ENCODE results near the gene TOLLIP. TPM values are rescaled to one million over a fixed set of nuclear protein-coding genes. Genes with fewer than 3 reads are reported as not detected.

Gene TOLLIP
- total RNA-seq, 2 donors from 2014 or later = 72.8 to 161 TPM

GRCh38 chr11:1310318-1310687, 871 bp upstream of the TOLLIP start:
- no peak for TF ChIP-seq POLR2AphosphoS5 (IDR thresholded peaks at IDR 0.05)
- no peak for TF ChIP-seq POLR2A (IDR thresholded peaks at IDR 0.05)
- TF ChIP-seq, protein P1, sequence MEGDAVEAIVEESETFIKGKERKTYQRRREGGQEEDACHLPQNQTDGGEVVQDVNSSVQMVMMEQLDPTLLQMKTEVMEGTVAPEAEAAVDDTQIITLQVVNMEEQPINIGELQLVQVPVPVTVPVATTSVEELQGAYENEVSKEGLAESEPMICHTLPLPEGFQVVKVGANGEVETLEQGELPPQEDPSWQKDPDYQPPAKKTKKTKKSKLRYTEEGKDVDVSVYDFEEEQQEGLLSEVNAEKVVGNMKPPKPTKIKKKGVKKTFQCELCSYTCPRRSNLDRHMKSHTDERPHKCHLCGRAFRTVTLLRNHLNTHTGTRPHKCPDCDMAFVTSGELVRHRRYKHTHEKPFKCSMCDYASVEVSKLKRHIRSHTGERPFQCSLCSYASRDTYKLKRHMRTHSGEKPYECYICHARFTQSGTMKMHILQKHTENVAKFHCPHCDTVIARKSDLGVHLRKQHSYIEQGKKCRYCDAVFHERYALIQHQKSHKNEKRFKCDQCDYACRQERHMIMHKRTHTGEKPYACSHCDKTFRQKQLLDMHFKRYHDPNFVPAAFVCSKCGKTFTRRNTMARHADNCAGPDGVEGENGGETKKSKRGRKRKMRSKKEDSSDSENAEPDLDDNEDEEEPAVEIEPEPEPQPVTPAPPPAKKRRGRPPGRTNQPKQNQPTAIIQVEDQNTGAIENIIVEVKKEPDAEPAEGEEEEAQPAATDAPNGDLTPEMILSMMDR (IDR thresholded peaks at IDR 0.05) = no peak
- Histone ChIP-seq H3K27ac (peak overlapping the region; percentile 91 to 94), H3K27me3 (replicated peaks; ENCODE audit: insufficient read depth) (no peaks in the 10 kb centered on the region), H3K9me3 (no peaks in the 10 kb centered on the region), H3K4me3 (peak overlapping the region; percentile 85 to 91), H3K4me1 (replicated peaks) (peaks cover 16% of the 10 kb centered on the region), H3K36me3 (no peaks in the 10 kb centered on the region)
- 42% methylated on average over 18 of the region's 18 CpGs for WGBS
- no peak for DNase-seq (ENCODE audit: low spot score)
- intact Hi-C loops (cut with DNase I) = loop anchor here (10.0 kb wide), 1 partner anchor 74 kb away; the partner anchor contains the start of gene BRSK2

- no peaks in the 10 kb centered on the region for H3K9me3 ChIP-seq
- H3K4me3 ChIP-seq = peak overlapping the region; percentile 85 to 91
- H3K27ac ChIP-seq = peak overlapping the region; percentile 91 to 94
- intact Hi-C loops (cut with DNase I) = loop anchor here (5.0 kb wide), 2 partner anchors 47 to 208 kb away; no protein-coding TSS in a partner anchor
- no peaks in the 10 kb centered on the region for H3K36me3 ChIP-seq
- TF ChIP-seq, protein P1 (IDR thresholded peaks at IDR 0.05) = no peak
- TF ChIP-seq POLR2AphosphoS5 (IDR thresholded peaks at IDR 0.05) (no peak), POLR2A (IDR thresholded peaks at IDR 0.05) (no peak)
- 2% methylated on average over 40 of the region's 58 CpGs for WGBS
- peaks cover 16% of the 10 kb centered on the region for H3K4me1 ChIP-seq (replicated peaks)
- no peak for DNase-seq (ENCODE audit: low spot score)
- no peaks in the 10 kb centered on the region for H3K27me3 ChIP-seq (replicated peaks; ENCODE audit: insufficient read depth)
Observed at GRCh38 chr11:1308743-1309497, 512 bp downstream of the TOLLIP start.

- no peak for TF ChIP-seq POLR2AphosphoS5 (IDR thresholded peaks at IDR 0.05)
- intact Hi-C loops (cut with DNase I) = loop anchor here (5.0 kb wide), 2 partner anchors 46 to 209 kb away; no protein-coding TSS in a partner anchor
- Histone ChIP-seq H3K27ac (peak overlapping the region; percentile 91 to 94), H3K36me3 (no peaks in the 10 kb centered on the region), H3K9me3 (no peaks in the 10 kb centered on the region), H3K4me3 (peak overlapping the region; percentile 85 to 91), H3K4me1 (replicated peaks) (peaks cover 22% of the 10 kb centered on the region), H3K27me3 (replicated peaks; ENCODE audit: insufficient read depth) (no peaks in the 10 kb centered on the region)
- DNase-seq (ENCODE audit: low spot score) = no peak
- WGBS = 70% methylated on average over 21 of the region's 21 CpGs
Observed at GRCh38 chr11:1307998-1308742, 1.3 kb downstream of the TOLLIP start.

DNA sequence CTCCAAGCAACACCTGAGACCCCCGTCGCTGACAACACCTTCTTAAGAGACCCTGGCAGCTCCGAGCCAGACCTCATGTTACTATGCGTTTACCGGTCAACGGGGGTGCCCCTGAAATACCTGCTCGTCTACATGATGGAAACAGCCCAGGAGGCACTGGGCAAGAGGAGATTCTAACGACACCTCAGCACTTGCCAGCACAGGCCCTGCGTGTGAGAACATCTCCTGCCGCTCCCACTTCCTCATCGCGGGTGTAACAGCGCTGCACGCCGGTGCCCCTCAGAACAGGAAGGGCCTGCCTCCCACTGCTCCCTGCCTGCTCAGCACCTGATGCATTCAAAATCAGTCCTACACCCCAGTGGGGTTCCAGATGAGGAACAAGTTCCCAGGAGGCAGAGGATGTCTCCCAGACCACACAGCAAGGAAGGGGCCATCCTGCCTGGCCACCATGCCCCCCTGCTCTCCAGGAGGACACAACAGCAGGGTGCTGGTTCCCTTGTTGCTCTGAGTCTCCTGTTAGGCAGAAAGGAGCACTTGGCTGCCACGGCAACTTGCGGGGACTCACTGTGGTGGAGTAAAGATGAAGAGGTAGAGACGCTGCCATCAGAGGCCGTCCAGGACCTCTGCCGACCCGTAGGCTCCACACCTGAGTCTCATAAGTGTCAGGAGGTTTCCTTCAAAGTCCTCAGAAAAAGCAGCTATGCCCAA, 2.1 kb downstream of the TOLLIP start:
- Histone ChIP-seq H3K36me3 (no peaks in the 10 kb centered on the region), H3K9me3 (no peaks in the 10 kb centered on the region), H3K27me3 (replicated peaks; ENCODE audit: insufficient read depth) (no peaks in the 10 kb centered on the region), H3K27ac (peak overlapping the region; percentile 29 to 36), H3K4me1 (replicated peaks) (peaks cover 29% of the 10 kb centered on the region), H3K4me3 (peak overlapping the region in 1 of 2 donors; percentile 91)
- peak; percentile 76 for DNase-seq (ENCODE audit: low spot score)
- TF ChIP-seq, protein P1 (IDR thresholded peaks at IDR 0.05) = no peak
- TF ChIP-seq POLR2AphosphoS5 (IDR thresholded peaks at IDR 0.05) = peak; percentile 67
- peak; percentile 27 for TF ChIP-seq POLR2A (IDR thresholded peaks at IDR 0.05)
- 45% methylated on average over 21 of the region's 21 CpGs for WGBS
- intact Hi-C loops (cut with DNase I) = loop anchor here (5.0 kb wide), 2 partner anchors 45 to 210 kb away; no protein-coding TSS in a partner anchor
